ENCODE data around the gene FGFR4. TPM values are rescaled to one million over a fixed set of nuclear protein-coding genes. Genes with fewer than 3 reads are reported as not detected.

FGFR4 gene
- total and polyA plus RNA-seq, 2 donors (not counting 1 experiment from before 2014, with no cell fraction given): 12.6 to 28.4 TPM

- Histone ChIP-seq H3K9ac (ENCODE audit: insufficient read depth, low read length) (no peak overlapping the region), H3K9me3 (ENCODE audit: control insufficient read depth, insufficient read depth, low read depth, low read length) (no peaks in the 10 kb centered on the region), H3K4me3 (replicated peaks in 1 of 4; ENCODE audit: control extremely low read depth in 1 of 4, insufficient read depth in 1 of 4, low read depth in 3 of 4, low read length in 4 of 4) (no peak overlapping the region), H4K20me1 (ENCODE audit: control insufficient read depth, extremely low read depth, insufficient read depth, low read length) (no peaks in the 10 kb centered on the region), H3K27ac (ENCODE audit: insufficient read depth, low read length) (no peak overlapping the region), H2AFZ (ENCODE audit: low read length) (peak overlapping the region; percentile 3), H3K79me2 (ENCODE audit: control insufficient read depth, insufficient read depth, low read length) (no peaks in the 10 kb centered on the region), H3K36me3 (ENCODE audit: control insufficient read depth, insufficient read depth, low read length) (no peaks in the 10 kb centered on the region), H3K4me1 (ENCODE audit: control insufficient read depth, extremely low read depth, insufficient read depth, low read length) (peaks cover 2% of the 10 kb centered on the region), H3K4me2 (ENCODE audit: extremely low read depth, insufficient read depth, low read length) (no peak overlapping the region), H3K27me3 (ENCODE audit: control insufficient read depth, insufficient read depth, low read length) (no peaks in the 10 kb centered on the region)
- peak; percentile 46 to 77 for DNase-seq (ENCODE audit: low read depth in 2 of 2)
- TF ChIP-seq CTCF (conservative IDR thresholded peaks at IDR 0.05 in 1 of 2, IDR thresholded peaks at IDR 0.05 in 1 of 2; ENCODE audit: low read depth in 1 of 2, low read length in 2 of 2) (peak; percentile 100), EZH2 (IDR thresholded peaks at IDR 0.05; ENCODE audit: low read length, missing control alignments) (no peak)
Observed at GRCh38 chr5:177113566-177114424, 27.1 kb downstream of the FGFR4 start.

GRCh38 chr5:177116631-177117373 lies 30.1 kb downstream of the FGFR4 start:
- no peaks in the 10 kb centered on the region for H3K27me3 ChIP-seq (ENCODE audit: control insufficient read depth, insufficient read depth, low read length)
- H3K9ac ChIP-seq (ENCODE audit: insufficient read depth, low read length): peak overlapping the region; percentile 1
- H3K9me3 ChIP-seq (ENCODE audit: control insufficient read depth, insufficient read depth, low read depth, low read length): no peaks in the 10 kb centered on the region
- no peaks in the 10 kb centered on the region for H4K20me1 ChIP-seq (ENCODE audit: control insufficient read depth, extremely low read depth, insufficient read depth, low read length)
- H3K79me2 ChIP-seq (ENCODE audit: control insufficient read depth, insufficient read depth, low read length): no peaks in the 10 kb centered on the region
- peaks cover 2% of the 10 kb centered on the region for H3K4me1 ChIP-seq (ENCODE audit: control insufficient read depth, extremely low read depth, insufficient read depth, low read length)
- DNase-seq (ENCODE audit: low read depth in 2 of 2): peak; percentile 81 to 85
- H3K36me3 ChIP-seq (ENCODE audit: control insufficient read depth, insufficient read depth, low read length): no peaks in the 10 kb centered on the region
- no peak for TF ChIP-seq EZH2 (IDR thresholded peaks at IDR 0.05; ENCODE audit: low read length, missing control alignments)
- TF ChIP-seq CTCF (conservative IDR thresholded peaks at IDR 0.05 in 1 of 2, IDR thresholded peaks at IDR 0.05 in 1 of 2; ENCODE audit: low read depth in 1 of 2, low read length in 2 of 2): no peak
- H2AFZ ChIP-seq (ENCODE audit: low read length): peak overlapping the region; percentile 79
- no peak overlapping the region for H3K4me3 ChIP-seq (replicated peaks in 1 of 4; ENCODE audit: control extremely low read depth in 1 of 4, insufficient read depth in 1 of 4, low read depth in 3 of 4, low read length in 4 of 4)
- H3K4me2 ChIP-seq (ENCODE audit: extremely low read depth, insufficient read depth, low read length): peak overlapping the region; percentile 33
- peak overlapping the region; percentile 19 for H3K27ac ChIP-seq (ENCODE audit: insufficient read depth, low read length)

GRCh38 chr5:177117441-177118045 lies 30.8 kb downstream of the FGFR4 start:
- no peaks in the 10 kb centered on the region for H3K79me2 ChIP-seq (ENCODE audit: control insufficient read depth, insufficient read depth, low read length)
- H3K27me3 ChIP-seq (ENCODE audit: control insufficient read depth, insufficient read depth, low read length): no peaks in the 10 kb centered on the region
- H3K4me2 ChIP-seq (ENCODE audit: extremely low read depth, insufficient read depth, low read length): no peak overlapping the region
- TF ChIP-seq EZH2 (IDR thresholded peaks at IDR 0.05; ENCODE audit: low read length, missing control alignments) (no peak), CTCF (conservative IDR thresholded peaks at IDR 0.05 in 1 of 2, IDR thresholded peaks at IDR 0.05 in 1 of 2; ENCODE audit: low read depth in 1 of 2, low read length in 2 of 2) (no peak)
- no peaks in the 10 kb centered on the region for H3K9me3 ChIP-seq (ENCODE audit: control insufficient read depth, insufficient read depth, low read depth, low read length)
- H3K4me3 ChIP-seq (replicated peaks in 1 of 4; ENCODE audit: control extremely low read depth in 1 of 4, insufficient read depth in 1 of 4, low read depth in 3 of 4, low read length in 4 of 4): no peak overlapping the region
- no peak overlapping the region for H3K27ac ChIP-seq (ENCODE audit: insufficient read depth, low read length)
- no peaks in the 10 kb centered on the region for H3K36me3 ChIP-seq (ENCODE audit: control insufficient read depth, insufficient read depth, low read length)
- no peak for DNase-seq (ENCODE audit: low read depth in 2 of 2)
- peaks cover 2% of the 10 kb centered on the region for H3K4me1 ChIP-seq (ENCODE audit: control insufficient read depth, extremely low read depth, insufficient read depth, low read length)
- H4K20me1 ChIP-seq (ENCODE audit: control insufficient read depth, extremely low read depth, insufficient read depth, low read length): no peaks in the 10 kb centered on the region
- no peak overlapping the region for H2AFZ ChIP-seq (ENCODE audit: low read length)
- H3K9ac ChIP-seq (ENCODE audit: insufficient read depth, low read length): no peak overlapping the region

All from fibroblast of lung (primary cell).